ENCODE results near the gene LYPD6. TPM values are rescaled to one million over a fixed set of nuclear protein-coding genes. Genes with fewer than 3 reads are reported as not detected.
A peak's percentile ranks its signal among the peaks of the same experiment; 100 is the strongest.

LYPD6 gene
- total RNA-seq, 1 donor from 2014 or later, result 4.2 TPM

DNA sequence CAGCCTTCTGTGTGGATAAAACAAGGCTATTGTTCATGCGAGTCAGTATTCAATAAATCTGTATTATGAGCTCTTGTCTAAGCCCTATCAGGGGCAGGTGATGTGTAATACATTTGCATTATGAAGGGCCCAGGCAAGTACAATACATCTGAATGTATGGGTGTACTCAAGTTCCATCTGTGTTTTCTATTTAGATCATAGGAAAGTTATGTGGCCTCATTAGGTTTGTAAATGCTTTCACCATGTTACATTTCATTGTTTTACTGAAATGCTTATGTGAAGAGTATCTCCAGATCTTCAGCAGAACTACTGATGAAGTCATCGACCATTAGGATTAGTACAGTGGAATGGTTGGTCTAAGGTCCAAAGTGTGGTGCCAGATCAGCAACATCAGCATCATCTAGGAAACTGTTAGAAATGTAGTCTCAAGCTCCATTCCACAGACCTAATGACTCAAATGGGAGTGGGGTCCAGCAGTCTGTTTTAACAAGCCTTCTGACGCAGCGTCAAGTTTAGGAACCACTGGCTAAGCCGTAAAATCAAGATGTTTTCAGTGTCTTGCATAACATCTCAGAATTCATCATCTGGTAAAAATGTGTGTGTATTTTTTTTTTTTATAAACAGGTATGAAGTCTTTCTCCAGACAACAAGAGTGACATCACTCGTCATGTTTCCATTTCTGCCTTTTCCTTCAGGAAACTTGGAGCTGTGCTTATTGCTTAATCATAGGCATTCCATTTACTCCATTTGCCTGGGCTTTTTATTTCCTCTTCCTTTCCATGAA is 80.5 kb downstream of the LYPD6 start:
- peak; percentile 36 for DNase-seq

DNA sequence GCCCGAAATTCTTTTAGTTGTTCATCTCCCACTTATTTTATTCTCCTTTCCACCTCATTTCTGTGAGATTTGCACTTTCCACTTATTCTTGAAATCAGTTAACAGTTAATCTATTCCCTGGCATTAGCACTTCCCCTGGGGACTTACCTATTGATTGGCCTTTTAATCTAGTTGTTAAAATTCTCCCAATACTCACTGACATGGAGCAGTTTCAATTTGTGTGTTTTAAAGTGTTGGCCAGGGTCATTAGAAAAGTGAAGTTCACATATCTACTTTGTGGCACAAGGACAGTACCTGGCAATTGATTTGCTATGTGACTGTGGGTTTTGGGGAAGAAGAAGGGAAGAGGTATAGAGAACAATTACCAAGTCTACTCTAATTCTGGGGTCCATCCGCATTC is 83.1 kb downstream of the LYPD6 start:
- no peak for DNase-seq

DNA sequence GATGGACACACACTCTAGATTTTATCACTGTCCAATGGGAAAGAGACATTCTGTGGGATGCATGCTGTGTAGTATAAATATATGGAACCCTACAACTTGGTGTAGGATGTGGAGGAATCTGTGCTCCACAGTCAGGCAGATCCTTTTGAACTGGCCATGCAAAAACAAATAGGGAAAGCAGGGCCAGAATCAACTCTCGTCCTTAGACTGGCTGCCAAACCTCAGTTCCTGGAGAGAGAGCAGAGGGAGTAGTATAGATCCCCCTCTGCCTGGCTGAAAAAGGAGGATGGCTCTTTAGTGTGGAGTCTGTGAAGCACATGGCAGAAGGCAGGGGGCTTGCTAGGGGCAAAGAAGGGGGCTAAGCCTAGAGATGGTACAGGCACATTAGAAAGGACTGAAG is 84.7 kb downstream of the LYPD6 start:
- no peak for DNase-seq

DNA sequence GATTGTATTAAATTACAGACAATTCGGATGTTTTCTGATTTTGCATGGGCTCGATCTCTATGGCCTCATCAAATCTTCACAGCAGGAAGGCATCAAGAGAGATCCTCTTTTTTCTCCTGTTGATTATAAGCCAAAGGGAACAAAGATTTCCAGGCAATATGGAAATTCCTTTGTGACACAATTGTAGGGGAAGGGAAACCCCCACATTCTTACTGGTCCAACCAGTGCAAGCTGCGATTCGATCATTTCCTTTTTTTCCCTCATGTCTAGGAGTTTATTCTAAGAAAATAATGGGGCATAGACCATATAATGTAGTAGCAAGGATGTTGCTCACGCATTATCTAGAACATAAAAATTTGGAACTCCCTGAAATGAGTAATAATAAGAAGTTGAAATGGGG is 87.7 kb downstream of the LYPD6 start:
- no peak for DNase-seq

DNA sequence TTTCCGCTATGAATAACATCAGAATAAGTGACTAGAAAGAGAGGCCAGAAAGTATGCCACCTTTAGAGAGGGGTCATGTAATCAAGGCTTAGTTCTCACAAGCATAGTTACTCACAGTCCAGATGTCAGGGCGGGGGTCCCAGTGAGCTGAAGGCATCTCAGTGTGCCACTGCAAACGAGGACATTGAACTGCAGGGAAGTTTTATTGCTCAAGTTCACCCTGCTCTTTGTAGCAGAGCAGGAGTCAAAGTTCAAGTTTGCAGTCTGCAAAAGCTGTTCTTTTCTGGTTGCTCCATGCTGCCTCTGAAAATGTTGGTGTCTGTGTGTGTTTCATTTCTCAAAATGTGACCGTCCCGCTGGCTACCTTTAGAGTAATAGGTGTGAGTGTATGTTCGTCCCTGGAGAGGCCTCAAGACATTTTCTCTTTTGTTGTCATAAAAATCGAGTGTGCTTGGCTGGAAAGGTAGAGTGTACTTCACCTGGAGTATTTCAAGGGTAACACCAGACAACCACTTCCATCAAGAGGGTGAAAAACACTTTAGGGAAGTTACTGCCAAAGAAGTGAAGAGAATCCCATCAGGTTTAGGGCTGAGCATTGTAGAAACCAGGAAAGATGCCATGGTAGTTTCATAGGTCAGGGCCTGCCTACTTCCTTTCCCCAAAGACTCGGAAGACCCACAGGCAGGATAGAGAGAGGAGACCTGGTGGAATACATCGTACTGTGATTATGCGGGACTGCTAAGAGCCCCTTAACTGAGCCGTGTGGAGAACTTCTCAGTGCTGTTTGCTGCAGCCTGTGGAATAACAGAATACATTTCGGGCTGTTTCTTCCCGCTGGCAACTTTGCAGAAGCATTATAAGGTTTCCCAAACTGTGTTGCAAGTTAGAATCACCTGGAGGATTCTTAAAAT is 89.9 kb downstream of the LYPD6 start:
- DNase-seq, result no peak

DNA sequence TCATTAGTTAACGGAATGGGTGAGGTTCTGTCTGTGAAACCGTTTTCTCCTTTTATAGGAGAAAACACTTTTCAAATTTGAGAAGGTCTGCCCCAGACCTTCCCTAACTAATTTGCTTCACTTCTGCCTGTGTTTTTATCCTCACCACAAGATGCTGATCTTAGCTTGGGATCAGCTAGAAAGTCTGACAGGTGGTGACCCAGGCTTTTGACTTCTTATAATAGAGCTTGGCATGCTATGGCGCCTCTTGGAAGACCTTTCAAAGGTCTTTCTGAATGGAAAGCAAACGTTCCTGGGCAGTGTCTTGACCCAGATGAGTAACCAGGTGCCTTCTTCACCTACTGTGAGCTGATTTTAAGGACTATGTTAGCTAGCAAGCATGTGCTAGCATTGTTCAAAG is 91.4 kb downstream of the LYPD6 start:
- DNase-seq, result no peak

DNA sequence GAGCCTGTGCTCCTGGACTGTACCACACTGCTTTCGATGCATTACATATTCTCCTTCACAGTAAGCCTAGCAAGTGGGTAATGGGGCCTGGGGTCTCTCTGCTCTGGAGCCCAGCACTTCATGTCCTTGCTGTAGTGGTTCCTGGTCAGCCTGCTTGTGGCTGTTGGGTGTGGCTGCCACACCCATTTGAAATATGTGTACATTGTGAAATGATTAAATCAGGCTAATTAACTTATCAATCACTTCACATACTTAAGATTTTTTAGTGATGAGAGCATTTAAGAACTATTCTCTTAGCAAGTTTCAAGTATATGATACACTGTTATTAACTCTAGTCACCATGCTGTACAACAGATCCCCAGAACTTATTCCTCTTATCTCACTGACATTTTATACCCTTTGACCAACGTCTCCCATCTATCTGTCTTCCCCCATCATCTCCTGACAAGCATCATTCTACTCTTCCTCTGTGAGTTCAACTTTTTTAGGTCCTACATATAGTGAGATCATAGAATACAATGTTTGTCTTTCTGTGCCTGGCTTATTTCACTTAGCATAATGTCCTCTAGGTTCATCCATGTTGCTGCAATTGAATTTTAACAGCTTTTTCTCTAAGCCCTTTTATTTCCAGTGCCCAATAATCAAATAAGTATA is 92.1 kb downstream of the LYPD6 start:
- DNase-seq, result no peak

DNA sequence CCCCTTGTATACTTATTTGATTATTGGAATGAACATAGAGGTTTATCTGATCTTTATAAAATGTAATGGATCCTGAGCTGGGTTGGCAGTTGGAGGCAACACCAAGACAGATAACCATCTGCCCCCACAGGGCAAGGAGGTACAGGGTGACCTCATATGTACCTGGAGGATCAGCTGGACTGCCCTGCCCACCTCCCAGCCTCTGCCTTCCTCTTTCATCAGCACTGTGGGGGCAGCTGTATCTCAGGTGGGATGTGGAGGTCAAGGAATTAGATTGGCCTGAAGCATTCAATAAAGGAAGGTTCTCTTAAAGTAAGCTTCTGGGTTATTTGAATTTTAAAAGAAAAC is 92.6 kb downstream of the LYPD6 start:
- DNase-seq, result no peak

DNA sequence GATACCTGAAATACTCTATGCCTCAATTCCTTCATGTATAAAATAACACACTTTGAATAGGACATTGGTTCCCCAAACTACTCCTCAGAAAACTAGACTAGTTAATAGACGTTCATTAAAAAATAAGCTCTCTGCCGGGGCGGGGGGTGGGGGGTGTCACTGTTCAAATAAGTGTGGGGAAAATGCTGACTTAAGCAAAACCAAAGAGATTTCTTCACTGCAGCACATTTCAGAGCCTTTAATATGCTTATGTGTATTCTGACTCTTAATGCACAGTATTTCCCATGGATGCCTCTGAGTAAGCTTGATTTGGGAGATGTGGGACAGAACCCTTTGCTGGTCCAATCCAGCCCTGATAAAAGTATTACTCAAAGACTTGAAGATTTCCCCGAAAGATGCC is 93.2 kb downstream of the LYPD6 start:
- DNase-seq, result no peak

DNA sequence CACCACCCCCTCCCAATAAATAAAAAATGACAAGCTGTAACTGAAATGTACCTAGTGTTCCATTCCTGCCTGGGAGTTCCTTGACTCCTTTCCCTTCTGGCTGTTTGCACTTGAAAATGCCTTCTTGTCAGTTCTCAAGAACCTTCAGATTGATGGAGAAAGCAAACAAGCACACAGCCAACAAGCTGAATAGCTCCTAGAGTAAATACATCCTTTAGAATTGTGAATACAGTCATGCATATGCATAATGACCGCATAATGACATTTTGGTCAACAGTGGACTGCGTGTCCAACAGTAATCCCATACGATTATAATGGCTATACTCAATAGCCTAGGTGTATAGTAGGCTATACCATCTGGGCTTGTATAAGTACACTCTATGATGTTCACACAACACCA is 97.0 kb downstream of the LYPD6 start:
- DNase-seq, result peak; percentile 24

DNA sequence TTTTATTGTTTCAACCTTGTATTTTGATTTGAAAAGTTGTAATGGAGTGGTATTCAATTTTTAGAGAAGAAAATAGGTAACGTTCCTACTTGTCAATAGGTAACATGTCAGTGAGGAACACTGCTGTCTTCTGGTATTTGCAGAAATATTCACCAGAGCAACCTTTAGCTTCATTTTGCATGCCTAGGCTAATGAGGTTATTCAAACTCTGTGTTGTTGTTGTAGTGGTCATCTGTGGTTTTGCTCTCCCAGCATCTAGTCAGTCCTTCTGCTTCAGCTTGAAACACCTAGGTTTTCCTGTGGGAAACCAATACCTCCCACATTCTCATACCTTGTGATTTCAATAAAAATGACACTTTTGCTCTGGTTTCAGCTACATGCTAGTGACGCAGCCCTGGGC is 98.4 kb downstream of the LYPD6 start:
- no peak for DNase-seq

DNA sequence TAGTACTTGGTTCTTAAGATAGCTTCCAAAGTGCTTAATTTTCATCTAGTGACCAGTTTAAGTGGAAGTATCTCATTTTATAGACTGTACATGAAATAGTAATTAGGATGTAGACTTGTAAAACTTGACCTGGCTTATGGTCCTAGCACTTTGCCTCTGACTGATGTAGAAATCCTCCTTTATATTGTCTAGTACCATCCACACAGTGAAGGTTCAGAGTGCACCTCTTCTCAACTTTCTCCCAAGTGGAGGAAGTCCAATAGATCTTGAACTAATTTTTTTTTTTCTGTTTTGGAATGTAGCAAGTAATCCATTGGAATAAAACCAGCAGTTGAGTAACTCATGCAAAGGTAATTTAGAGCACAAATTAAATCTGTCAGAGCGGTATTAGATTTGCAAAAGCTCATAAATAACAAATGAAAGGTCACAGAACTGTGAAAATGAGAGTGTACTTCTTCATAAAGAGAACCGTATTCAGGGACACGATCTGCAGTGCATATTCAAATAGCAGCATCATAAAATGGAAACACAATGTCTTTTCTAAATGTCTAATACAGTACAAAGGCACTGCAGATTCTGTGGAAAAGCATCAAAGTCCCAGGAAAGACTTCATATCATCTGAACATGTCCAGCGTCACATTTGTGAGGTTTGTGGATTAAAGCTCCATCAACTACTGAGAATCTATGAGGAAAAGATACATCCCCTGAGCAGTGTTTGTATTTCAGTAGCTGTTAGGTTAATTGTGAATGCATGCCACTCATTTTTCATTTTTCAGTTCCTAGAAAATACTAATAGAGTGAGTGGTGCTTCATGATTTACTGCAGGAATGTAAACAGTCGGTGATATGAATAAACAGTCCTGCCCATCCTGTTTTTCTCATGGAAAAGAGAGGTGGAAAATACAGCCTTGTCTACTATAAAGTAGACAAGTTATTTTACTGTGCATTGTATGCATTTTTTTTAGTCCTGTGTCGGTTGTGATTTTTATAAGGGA is 100.7 kb downstream of the LYPD6 start:
- no peak for DNase-seq

DNA sequence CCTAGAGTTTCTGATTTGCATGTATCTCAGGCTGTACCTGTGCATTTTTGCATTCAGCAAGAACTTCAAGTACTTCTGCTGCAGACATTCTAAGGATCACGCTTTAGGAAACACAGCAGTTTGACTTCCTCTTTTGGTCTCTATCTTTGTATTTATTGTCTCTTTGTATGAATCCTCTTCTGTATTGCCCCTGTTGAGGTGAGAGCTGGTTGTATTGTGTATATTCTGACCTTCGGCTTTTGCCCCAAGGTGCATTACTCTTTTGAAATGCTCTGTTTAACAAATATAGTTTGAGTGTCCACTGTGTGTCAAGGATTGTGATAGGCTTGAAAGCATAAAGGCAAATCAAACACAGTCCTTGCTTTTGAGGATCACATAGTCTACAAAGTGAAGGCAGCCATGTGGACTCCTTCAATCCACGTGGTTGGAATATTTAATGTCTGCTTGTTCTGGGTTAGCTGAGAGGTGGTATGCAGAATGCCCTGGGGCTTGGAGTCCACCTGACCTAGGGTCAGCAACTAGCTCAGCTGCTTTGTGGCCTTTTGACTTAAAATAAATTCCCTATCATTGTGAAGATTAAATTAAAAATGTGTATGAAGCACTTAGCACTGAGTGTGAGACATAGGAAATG is 108.1 kb downstream of the LYPD6 start:
- DNase-seq, result no peak

DNA sequence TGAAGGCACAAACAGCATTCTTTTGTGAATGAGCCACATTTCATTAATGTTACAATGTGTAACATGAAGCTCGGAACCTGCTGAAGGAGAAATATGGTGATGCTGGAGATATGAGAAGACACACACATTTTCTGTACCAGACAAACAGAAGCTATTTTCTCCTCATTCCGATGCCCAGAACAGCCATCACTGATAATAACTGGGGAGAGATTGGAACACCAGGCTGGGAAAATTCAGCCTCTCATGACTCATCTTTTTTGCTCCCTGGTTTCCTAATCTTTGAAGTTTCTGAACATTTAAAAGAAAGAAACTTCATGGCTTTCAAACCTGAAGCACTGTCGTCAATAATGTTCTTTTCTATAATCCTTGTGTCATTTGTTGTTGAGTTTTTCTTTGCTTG is 110.9 kb downstream of the LYPD6 start:
- DNase-seq, result no peak

DNA sequence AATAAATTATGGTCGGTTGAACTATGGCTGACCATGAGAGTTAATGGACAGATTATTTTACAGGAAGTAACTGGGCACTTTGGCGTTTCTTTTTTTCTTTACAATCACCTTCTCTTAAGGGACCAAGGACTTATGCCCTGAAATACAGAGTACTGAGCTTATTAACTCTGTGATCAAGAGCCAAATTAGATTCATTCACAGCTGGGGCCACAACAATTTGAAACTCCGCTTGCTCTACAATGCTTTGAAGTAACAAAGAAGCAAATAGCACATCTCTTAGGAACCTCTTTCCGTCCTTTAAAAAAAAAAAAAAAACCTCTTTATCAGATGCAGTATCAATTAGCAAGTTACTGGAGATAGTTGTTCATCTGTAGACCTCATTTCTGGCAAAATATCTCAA is 112.0 kb downstream of the LYPD6 start:
- DNase-seq, result no peak

DNA sequence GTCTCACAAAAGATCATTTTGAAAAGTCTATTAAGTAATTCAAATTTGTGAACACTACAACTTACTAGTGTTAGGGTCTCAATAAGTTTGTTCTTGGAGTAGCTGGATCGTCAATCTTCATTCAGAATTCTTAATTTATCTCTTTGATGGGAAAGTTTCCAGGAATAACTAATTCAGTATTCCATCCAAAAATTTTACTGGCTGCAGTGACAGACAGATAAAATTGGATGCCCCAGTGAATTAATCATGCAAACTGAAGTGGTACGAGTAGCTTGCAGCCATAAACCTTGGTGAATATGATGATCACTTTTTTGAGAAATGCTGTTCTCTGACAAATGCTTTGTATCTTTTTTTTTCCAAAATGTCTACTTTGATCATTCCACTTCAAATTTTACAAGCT is 112.8 kb downstream of the LYPD6 start:
- DNase-seq, result no peak

DNA sequence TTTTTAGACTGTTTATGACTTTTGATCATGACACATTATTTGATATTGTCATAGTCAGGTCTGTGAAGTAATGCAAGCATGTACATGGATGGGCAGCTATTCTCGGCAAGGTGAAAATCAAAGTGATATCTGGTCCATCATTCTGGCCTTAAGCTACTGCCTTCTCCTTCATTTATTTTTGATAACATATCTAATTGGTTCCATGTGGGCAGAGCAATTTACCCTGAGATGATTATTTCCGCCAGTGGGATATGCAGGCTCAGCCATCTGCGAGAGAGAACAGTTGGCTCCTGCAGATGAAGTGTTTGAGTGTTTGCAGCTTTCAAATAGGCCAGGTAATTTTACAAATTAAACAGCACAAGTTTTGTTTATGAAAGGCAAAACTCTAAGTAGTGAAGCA is 116.4 kb downstream of the LYPD6 start:
- DNase-seq, result no peak

DNA sequence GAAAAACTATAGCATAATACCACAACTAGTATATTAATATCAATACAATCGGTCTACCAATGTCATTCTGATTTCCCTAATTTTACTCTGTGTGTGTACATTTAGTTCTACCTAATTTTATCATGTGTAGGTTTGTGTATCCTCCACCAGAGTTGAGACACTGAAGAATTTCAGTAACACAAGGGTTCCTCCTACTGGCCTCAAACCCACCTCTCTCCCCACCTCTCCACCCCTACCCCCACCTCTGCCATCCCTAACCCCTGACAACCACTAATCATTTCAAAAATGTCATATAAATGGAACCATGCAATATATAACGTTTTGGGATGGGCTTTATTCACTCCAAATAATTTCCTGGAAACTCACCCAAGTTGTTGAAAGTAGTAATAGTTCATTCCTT is 117.9 kb downstream of the LYPD6 start:
- DNase-seq, result no peak

DNA sequence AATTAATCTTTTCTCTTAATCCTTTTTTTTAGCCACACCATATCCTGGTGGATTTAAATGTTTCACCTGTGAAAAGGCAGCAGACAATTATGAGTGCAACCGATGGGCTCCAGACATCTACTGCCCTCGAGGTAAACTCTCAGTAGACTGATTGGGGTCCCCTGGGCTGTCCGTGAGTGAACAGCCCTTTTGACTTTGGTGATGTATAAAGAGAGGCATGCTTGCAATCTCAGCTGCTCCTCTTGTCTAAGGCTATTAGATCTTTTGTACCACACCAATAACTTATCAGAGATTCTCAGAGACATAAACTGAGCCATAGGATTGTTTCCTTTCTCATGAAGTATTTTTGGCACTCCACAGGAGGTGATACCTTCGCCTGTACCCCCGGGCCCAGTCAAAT is 118.6 kb downstream of the LYPD6 start:
- DNase-seq, result no peak

DNA sequence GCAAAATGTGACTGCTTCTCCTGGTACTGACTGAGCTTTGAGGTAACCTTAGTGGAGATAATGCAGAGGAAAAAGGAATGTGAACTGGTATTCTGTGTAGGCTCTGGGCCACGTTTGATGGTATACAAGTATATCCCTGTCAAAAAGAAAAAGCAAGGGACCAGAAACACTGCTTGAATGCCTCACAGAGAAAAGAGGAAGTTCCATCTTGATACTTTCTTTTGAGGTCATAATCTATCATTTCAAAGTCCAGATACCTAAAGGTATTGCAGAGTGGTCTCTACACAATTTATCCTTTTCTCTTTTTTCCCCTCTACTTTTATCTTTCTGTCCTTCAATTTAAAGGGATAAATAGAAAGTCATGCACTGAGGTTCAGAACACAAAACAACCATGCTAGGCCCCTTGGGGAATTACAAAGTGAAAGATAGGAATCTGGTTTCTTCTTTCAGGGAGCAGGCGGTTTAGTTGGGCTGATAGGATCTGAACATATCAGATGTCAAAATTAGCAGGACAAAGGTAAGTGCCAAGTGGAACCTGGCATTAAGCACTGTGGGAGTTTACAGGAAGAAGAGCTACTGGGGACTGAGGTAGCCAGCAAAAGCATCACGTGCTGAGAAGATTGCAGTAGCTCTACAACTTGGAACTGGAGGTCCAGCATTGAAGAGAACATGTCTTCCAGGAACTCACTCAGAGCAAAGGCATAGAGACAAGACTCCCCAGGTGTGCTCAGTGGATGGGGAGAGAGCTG is 121.2 kb downstream of the LYPD6 start:
- no peak for DNase-seq

DNA sequence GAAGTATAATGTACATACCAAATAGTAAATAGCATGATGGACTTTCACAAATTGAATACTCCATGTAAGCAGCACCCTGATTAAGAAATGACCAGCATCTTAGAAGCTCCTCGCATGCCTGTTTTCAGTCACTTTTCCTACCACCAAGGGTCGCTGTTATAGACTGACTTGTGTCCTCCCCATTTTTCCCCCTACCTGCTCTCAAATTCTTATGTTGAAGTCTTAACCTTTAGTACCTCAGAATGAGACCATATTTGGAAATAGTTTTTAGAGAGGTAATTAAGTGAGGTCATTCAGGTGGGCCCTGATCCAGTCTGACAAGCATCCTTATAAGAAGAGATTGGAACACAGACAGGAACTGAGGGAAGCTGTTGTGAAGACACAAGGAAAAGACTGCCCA is 125.9 kb downstream of the LYPD6 start:
- DNase-seq, result no peak

All from tongue (tissue), 2 donors.